Effector memory CD8-positive, alpha-beta T cell (primary cell): Measurements from ENCODE around the gene GPAT2.
A peak's percentile ranks its signal among the peaks of the same experiment; 100 is the strongest.
"Not testable (repeated sequence)": the region's sequence is repeated elsewhere in the genome, so short reads cannot be mapped to it uniquely, and the experiment has no call there.

Experiments
- ATAC-seq: fragments of 150-1000 bp; cut with Tn5 transposase; replicated peaks from 2 replicates; pipeline ENCODE4 v1.10.0; 2021; ENCODE audit warnings: mild to moderate bottlenecking, moderate library complexity
- DNase-seq, 3 experiments: peaks; one replicate each; pipeline ENCODE4 v3.0.0; 2021
- H3K27ac Mint-ChIP-seq, 2 donors: one replicate each; pipeline ENCODE4 v1.8.0; 2022; ENCODE audit warnings: mild to moderate bottlenecking in 2 of 2, mixed read lengths in 2 of 2, moderate library complexity in 2 of 2
- H3K27me3 Mint-ChIP-seq, 2 donors: one replicate each; pipeline ENCODE4 v1.8.0; 2022; ENCODE audit warnings: mixed read lengths in 2 of 2
- H3K36me3 Mint-ChIP-seq: one replicate; pipeline ENCODE4 v1.8.0; 2022; ENCODE audit warnings: mild to moderate bottlenecking, moderate library complexity, mixed read lengths; ENCODE audit not compliant: insufficient read depth
- H3K4me1 Mint-ChIP-seq, 2 donors: one replicate each; pipeline ENCODE4 v1.8.0; 2022; ENCODE audit warnings: low read depth in 2 of 2, mixed read lengths in 2 of 2
- H3K4me3 Mint-ChIP-seq, 2 donors: one replicate each; pipeline ENCODE4 v1.8.0; 2022; ENCODE audit warnings: mild to moderate bottlenecking in 2 of 2, mixed read lengths in 2 of 2, moderate library complexity in 2 of 2
- H3K9me3 Mint-ChIP-seq, 2 donors: one replicate each; pipeline ENCODE4 v1.8.0; 2022; ENCODE audit warnings: mixed read lengths in 2 of 2

Gene GPAT2

GRCh38 chr2:96060325-96060724 lies 25.6 kb upstream of the GPAT2 start:
- H3K4me3 Mint-ChIP-seq, ATAC-seq, H3K27me3 Mint-ChIP-seq, H3K36me3 Mint-ChIP-seq, DNase-seq, H3K9me3 Mint-ChIP-seq, H3K4me1 Mint-ChIP-seq, H3K27ac Mint-ChIP-seq: not testable (repeated sequence)

DNA sequence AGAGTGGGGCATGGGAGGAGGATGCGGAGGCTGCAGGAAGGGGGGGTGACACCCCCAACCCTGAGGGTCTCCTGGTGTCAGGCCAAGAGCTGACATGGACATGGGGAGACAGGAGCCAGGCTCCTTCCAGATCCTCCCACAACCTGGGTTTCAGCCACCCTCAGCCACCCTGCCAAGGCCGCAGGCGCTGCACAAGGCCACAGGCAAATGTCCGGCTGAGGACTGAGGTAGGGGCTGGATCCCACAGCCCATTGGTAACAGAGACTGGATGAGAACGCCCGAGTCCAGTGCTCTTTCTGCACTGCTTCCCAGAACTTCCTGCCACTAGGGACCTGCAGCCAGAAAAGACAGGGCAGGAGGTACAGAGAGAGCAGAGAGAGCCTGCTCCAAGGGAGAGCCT lies 24.7 kb upstream of the GPAT2 start:
- H3K4me1 Mint-ChIP-seq, result not testable (repeated sequence)

DNA sequence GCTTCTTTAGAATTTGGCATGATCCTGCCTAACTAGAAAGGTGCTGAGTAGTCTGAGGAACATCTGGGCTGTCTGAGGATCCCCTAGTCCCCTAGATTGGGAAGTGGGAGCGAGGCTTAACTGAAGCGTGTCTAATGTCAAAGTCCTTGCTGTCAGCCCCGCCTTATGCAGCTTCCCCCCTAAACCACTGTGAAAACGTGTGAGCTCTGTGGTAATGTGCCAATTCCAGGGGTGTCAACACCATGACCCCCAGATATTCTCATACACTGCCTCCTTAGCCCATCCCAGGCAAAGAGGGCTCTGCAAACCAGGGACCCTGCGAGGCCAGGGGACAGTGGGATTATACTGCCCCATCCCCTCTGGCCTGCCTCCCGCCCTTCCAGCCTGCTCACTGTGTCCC lies 21.1 kb upstream of the GPAT2 start:
- not testable (repeated sequence) for H3K27me3 Mint-ChIP-seq, H3K4me1 Mint-ChIP-seq, H3K4me3 Mint-ChIP-seq, H3K9me3 Mint-ChIP-seq, H3K36me3 Mint-ChIP-seq, H3K27ac Mint-ChIP-seq, DNase-seq
- ATAC-seq, result peak; percentile 56

More for the DNA sequence above, 24.7 kb upstream of the GPAT2 start:
- not testable (repeated sequence) for H3K27ac Mint-ChIP-seq, H3K36me3 Mint-ChIP-seq, DNase-seq, H3K27me3 Mint-ChIP-seq, H3K4me3 Mint-ChIP-seq, ATAC-seq, H3K9me3 Mint-ChIP-seq

DNA sequence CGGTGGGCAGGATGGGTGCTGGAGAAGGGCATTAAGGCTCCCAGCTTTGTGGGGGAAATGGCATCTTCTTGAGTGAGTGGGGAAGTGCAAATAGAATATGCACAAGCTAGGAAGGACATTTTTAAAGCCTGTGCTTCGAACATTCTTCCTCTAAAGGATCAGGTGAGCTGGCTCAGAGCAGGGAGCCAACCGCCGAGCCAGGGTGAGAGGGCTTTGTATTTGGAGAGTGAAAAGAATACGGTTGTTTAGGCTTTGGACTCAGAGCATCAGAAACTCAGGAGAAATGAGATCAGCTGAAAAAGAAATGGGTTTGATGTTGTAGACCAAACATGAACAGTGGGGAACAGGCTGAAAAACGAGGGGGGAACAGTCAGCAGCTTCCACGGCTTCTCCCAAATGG lies 19.8 kb upstream of the GPAT2 start:
- H3K4me3 Mint-ChIP-seq, H3K27me3 Mint-ChIP-seq, H3K4me1 Mint-ChIP-seq: not testable (repeated sequence)

DNA sequence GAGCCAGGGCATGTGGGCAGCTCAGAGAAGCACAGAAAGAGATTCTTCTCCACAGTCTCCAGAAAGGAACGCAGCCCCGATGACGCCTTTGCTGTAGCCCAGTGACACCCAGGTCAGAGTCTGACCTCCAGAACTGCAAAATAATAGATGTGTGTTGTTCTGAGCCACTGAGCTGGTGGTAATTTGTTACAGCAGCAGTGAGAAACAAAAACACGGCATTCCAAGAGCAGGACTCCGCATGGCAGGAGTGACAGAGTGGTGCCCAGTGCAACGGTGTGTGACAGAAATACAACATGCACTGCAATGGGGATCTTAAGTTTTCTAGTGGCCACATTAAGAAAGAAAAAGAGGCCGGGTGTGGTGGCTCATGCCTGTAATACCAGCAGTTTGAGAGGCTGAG lies 18.7 kb upstream of the GPAT2 start:
- not testable (repeated sequence) for H3K27me3 Mint-ChIP-seq, H3K9me3 Mint-ChIP-seq, DNase-seq, ATAC-seq, H3K4me1 Mint-ChIP-seq, H3K4me3 Mint-ChIP-seq, H3K27ac Mint-ChIP-seq, H3K36me3 Mint-ChIP-seq

More for the DNA sequence above, 19.8 kb upstream of the GPAT2 start:
- H3K9me3 Mint-ChIP-seq, H3K36me3 Mint-ChIP-seq, DNase-seq, ATAC-seq, H3K27ac Mint-ChIP-seq: not testable (repeated sequence)

DNA sequence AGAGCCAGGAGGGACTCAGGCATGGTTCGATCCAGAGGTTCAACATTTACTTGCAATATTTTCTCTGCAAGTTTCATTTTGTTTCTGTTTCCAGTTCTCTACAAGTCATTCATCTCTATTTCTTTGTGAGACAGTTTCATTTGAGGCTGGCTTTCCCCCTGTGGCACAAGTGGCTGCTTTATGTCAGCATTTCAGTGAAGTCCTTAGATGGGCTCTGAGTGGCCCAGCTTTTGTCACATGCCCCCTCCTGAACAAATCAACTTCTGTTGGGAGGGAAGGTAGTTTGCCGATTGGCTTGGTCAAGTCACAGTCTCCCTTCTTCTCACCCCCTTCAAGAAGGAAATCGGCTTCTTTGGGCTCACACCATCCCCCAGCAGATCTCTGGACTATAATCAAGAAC lies 17.9 kb upstream of the GPAT2 start:
- not testable (repeated sequence) for DNase-seq, H3K4me1 Mint-ChIP-seq, H3K9me3 Mint-ChIP-seq

DNA sequence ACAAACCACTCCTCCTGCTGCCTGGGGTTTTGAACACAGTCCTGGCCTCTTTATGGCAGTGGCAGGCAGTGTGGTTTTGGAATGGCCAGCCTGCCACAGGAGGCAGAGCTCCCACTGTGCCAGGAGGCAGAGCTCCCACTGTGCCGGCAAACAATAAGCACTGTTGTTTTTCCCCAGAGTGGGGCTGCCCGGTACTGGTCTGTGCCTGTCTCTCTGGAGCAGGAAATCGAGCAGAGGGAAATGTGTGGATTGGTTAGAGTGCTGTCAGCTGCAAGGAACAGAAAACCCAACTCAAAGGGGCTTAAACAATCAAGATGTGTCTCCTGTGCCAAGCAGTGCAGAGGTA lies 15.2 kb upstream of the GPAT2 start:
- peaks cover 0 to 15% of the 10 kb centered on the region in 2 donors for H3K27me3 Mint-ChIP-seq
- not testable (repeated sequence) for H3K4me1 Mint-ChIP-seq, ATAC-seq, H3K36me3 Mint-ChIP-seq, DNase-seq, H3K9me3 Mint-ChIP-seq, H3K27ac Mint-ChIP-seq, H3K4me3 Mint-ChIP-seq

More for the DNA sequence above, 17.9 kb upstream of the GPAT2 start:
- not testable (repeated sequence) for H3K4me3 Mint-ChIP-seq, H3K27ac Mint-ChIP-seq, ATAC-seq, H3K36me3 Mint-ChIP-seq
- peaks cover 0 to 15% of the 10 kb centered on the region in 2 donors for H3K27me3 Mint-ChIP-seq

GRCh38 chr2:96049049-96049916 lies 14.6 kb upstream of the GPAT2 start:
- not testable (repeated sequence) for H3K9me3 Mint-ChIP-seq, DNase-seq, H3K4me3 Mint-ChIP-seq, H3K4me1 Mint-ChIP-seq, H3K36me3 Mint-ChIP-seq, ATAC-seq, H3K27ac Mint-ChIP-seq
- peaks cover 0 to 15% of the 10 kb centered on the region in 2 donors for H3K27me3 Mint-ChIP-seq

DNA sequence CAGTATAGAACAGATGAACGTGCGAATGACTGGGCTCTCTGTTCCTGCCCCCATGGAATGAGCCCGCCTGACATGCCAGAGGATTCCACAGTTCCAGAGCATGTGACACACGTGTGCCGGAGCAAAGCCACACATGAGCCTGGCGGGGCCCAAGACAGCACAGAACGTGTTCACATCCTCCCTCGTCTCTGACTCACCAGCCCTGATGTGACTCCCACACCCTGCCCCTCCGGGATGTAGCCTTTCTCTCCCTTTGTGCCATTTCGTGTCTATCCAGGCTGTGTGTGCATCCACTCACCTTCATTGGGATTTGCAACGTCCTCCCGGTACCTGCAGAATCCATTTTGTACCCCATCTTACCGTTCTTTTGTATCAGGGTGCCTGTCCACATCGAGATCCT lies 838 bp upstream of the GPAT2 start:
- DNase-seq, H3K4me3 Mint-ChIP-seq, H3K36me3 Mint-ChIP-seq, ATAC-seq, H3K27ac Mint-ChIP-seq, H3K27me3 Mint-ChIP-seq, H3K9me3 Mint-ChIP-seq, H3K4me1 Mint-ChIP-seq: not testable (repeated sequence)

GRCh38 chr2:96033997-96034396 lies 719 bp downstream of the GPAT2 start:
- not testable (repeated sequence) for H3K9me3 Mint-ChIP-seq, H3K4me3 Mint-ChIP-seq, H3K27me3 Mint-ChIP-seq, H3K36me3 Mint-ChIP-seq, H3K27ac Mint-ChIP-seq, DNase-seq, ATAC-seq, H3K4me1 Mint-ChIP-seq

GRCh38 chr2:96027725-96028325 lies 6.9 kb downstream of the GPAT2 start:
- not testable (repeated sequence) for H3K27me3 Mint-ChIP-seq, H3K4me3 Mint-ChIP-seq, H3K9me3 Mint-ChIP-seq, H3K4me1 Mint-ChIP-seq, DNase-seq, H3K36me3 Mint-ChIP-seq, ATAC-seq, H3K27ac Mint-ChIP-seq

DNA sequence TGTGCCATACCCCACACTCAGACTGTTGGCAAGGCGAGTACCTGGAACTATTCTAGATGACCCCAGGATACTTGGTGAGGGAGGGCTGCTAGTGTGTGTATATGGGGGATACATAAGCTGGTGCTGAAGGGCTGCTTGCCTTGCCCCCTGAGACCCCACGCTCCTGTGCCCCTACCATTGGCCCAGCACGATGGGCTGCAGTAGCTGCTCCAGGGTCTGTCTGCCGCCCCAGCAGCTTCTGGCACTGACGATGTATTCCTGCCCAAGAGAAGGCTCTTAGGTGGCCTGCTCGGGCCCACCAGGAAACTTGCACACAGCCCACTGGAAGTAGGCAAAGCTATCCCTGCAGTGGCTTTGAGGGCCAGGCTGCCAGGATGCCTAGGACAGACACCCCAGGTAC lies 9.0 kb downstream of the GPAT2 start:
- H3K4me1 Mint-ChIP-seq, H3K36me3 Mint-ChIP-seq, H3K4me3 Mint-ChIP-seq, H3K27me3 Mint-ChIP-seq, H3K27ac Mint-ChIP-seq, DNase-seq, ATAC-seq, H3K9me3 Mint-ChIP-seq: not testable (repeated sequence)

GRCh38 chr2:96025194-96025492 lies 9.6 kb downstream of the GPAT2 start:
- Mint-ChIP-seq H3K36me3 (no peaks in the 10 kb centered on the region), H3K27me3 (no peaks in the 10 kb centered on the region), H3K4me3 (no peak overlapping the region), H3K27ac (no peak overlapping the region), H3K9me3 (no peaks in the 10 kb centered on the region), H3K4me1 (peaks cover 3% of the 10 kb centered on the region in 2 donors)
- DNase-seq (no peak), ATAC-seq (no peak)

- DNase-seq (no peak), ATAC-seq (no peak)
- H3K36me3 Mint-ChIP-seq, result no peaks in the 10 kb centered on the region
- no peak overlapping the region for H3K4me3 Mint-ChIP-seq
- H3K4me1 Mint-ChIP-seq, result peaks cover 3% of the 10 kb centered on the region in 2 donors
- no peaks in the 10 kb centered on the region for H3K27me3 Mint-ChIP-seq
- no peak overlapping the region for H3K27ac Mint-ChIP-seq
- H3K9me3 Mint-ChIP-seq, result no peaks in the 10 kb centered on the region
Measured at GRCh38 chr2:96024336-96025193, 10.2 kb downstream of the GPAT2 start.
